HCT116 (cell line): ENCODE measurements around the gene EIF4EBP3. TPM values are rescaled to one million over a fixed set of nuclear protein-coding genes. Genes with fewer than 3 reads are reported as not detected.
"Not testable (repeated sequence)": the region's sequence is repeated elsewhere in the genome, so short reads cannot be mapped to it uniquely, and the experiment has no call there.

ENCODE experiments used
- ATAC-seq: fragments of 200-7000 bp; cut with Tn5 transposase; 2 replicates; pipeline ENCODE4 v1.9.1; 2020; ENCODE audit warnings: mild to moderate bottlenecking, moderate library complexity
- BruUV-seq: library from RNA; stranded (reverse); fragments of 400-500 nt; replicated peaks from 2 replicates; lab custom pipeline; 2021; lab: Mats Ljungman, UMichigan
- CTCF ChIA-PET: fragments of 300-600 bp; sonication (Branson Sonifier 250); formaldehyde crosslinking; loops from one replicate; lab custom pipeline; 2021; ENCODE audit warnings: antibody characterized with exemption; lab: Charles Lee
- POLR2A ChIA-PET: fragments of 300-600, 350-600 bp; sonication (Branson Sonifier 250); formaldehyde crosslinking; loops from one replicate; lab custom pipeline; 2021; ENCODE audit warnings: antibody characterized with exemption; lab: Charles Lee
- RAD21 ChIA-PET, 2 experiments: fragments of 300-600 bp; sonication (Branson Sonifier 250); formaldehyde crosslinking; loops; one replicate each; lab custom pipeline; 2023; ENCODE audit warnings: low total read pairs in 2 of 2; ENCODE audit not compliant: uncharacterized antibody in 2 of 2, unreplicated experiment in 2 of 2, low non-redundant PET in 1 of 2; lab: Charles Lee
- DNase-seq: peaks from one replicate; pipeline ENCODE4 v3.0.0-alpha.2; 2010; ENCODE audit warnings: low read depth, low spot score
- H2AFZ ChIP-seq: fragments of 200-600 bp; shearing (Covaris generic), sonication (generic); 2 replicates; pipeline ENCODE4 v1.6.1; 2017; ENCODE audit warnings: low read depth, mixed run types, mixed read lengths, antibody characterized with exemption, low read length; ENCODE audit not compliant: poor library complexity, severe bottlenecking
- H3K27ac ChIP-seq: 2 replicates; pipeline ENCODE4 v1.5.1; 2012; ENCODE audit warnings: low read depth, low read length
- H3K27me3 ChIP-seq: fragments of 200-600 bp; sonication (generic); 2 replicates; pipeline ENCODE4 v1.6.1; 2016; ENCODE audit warnings: mixed run types, low read length, mixed read lengths; ENCODE audit not compliant: insufficient read depth
- H3K36me3 ChIP-seq, 2 experiments: fragments of 200-500 bp in 1 of 2; fragments of 200-600 bp in 1 of 2; sonication (Bioruptor generic) in 1 of 2; sonication (generic) in 1 of 2; 2 replicates each; pipeline versions ENCODE4 v1.5.1 to v1.6.1; 2014 to 2016; ENCODE audit warnings: low read length in 2 of 2, inconsistent platforms in 1 of 2, mixed read lengths in 1 of 2, mixed run types in 1 of 2; ENCODE audit not compliant: insufficient read depth in 2 of 2, control insufficient read depth in 1 of 2
- H3K4me1 ChIP-seq, 2 experiments: fragments of 200-600 bp in 1 of 2; sonication (generic) in 1 of 2; 2 replicates each; pipeline versions ENCODE4 v1.5.1 to v1.6.1; 2012 to 2017; ENCODE audit warnings: low read length in 2 of 2, inconsistent platforms in 1 of 2, mild to moderate bottlenecking in 1 of 2, mixed read lengths in 1 of 2, mixed run types in 1 of 2, moderate library complexity in 1 of 2; ENCODE audit not compliant: insufficient read depth in 2 of 2, control insufficient read depth in 1 of 2
- H3K4me2 ChIP-seq: fragments of 200-600 bp; sonication (generic); 2 replicates; pipeline ENCODE4 v1.6.1; 2017; ENCODE audit warnings: mixed run types, low read length, mixed read lengths
- H3K4me3 ChIP-seq, 2 experiments: fragments of 200-600 bp in 1 of 2; sonication (generic) in 1 of 2; replicated peaks in 1 of 2; 2 replicates each; pipeline ENCODE4 v1.5.1; 2011 to 2016; ENCODE audit warnings: low read length in 2 of 2, control low read depth in 1 of 2, low read depth in 1 of 2, mild to moderate bottlenecking in 1 of 2, mixed read lengths in 1 of 2, mixed run types in 1 of 2
- H3K79me2 ChIP-seq: fragments of 200-600 bp; sonication (generic); 2 replicates; pipeline ENCODE4 v1.6.1; 2017; ENCODE audit warnings: mild to moderate bottlenecking, mixed run types, low read length, moderate library complexity, mixed read lengths; ENCODE audit not compliant: insufficient read depth
- H3K9ac ChIP-seq: fragments of 200-600 bp; sonication (generic); 2 replicates; pipeline ENCODE4 v1.6.1; 2016; ENCODE audit warnings: low read length, mixed read lengths
- H3K9me2 ChIP-seq: fragments of 200-600 bp; sonication (generic), shearing (Covaris generic); 2 replicates; pipeline ENCODE4 v1.6.1; 2017; ENCODE audit warnings: mixed run types, mild to moderate bottlenecking, moderate library complexity; ENCODE audit not compliant: insufficient read depth
- H3K9me3 ChIP-seq, 2 experiments: fragments of 200-500 bp in 1 of 2; fragments of 200-600 bp in 1 of 2; sonication (Bioruptor generic) in 1 of 2; sonication (generic) in 1 of 2; 2 replicates each; pipeline ENCODE4 v1.6.1; 2014 to 2017; ENCODE audit warnings: low read length in 2 of 2, mixed read lengths in 2 of 2, inconsistent platforms in 1 of 2, low read depth in 1 of 2, mild to moderate bottlenecking in 1 of 2, mixed run types in 1 of 2, moderate library complexity in 1 of 2; ENCODE audit not compliant: control insufficient read depth in 1 of 2, insufficient read depth in 1 of 2
- H4K20me1 ChIP-seq: fragments of 200-600 bp; sonication (generic), shearing (Covaris generic); 2 replicates; pipeline ENCODE4 v1.6.1; 2017; ENCODE audit warnings: mixed run types, mild to moderate bottlenecking, moderate library complexity; ENCODE audit not compliant: insufficient read depth
- CEBPB ChIP-seq: IDR thresholded peaks from 2 replicates; pipeline ENCODE4 v1.6.1; 2012; ENCODE audit warnings: low read depth
- EGR1 ChIP-seq: IDR thresholded peaks from 2 replicates; pipeline ENCODE4 v1.6.1; 2012; ENCODE audit warnings: low read depth
- ELF1 ChIP-seq: IDR thresholded peaks from 2 replicates; pipeline ENCODE4 v1.6.1; 2012; ENCODE audit warnings: low read depth, borderline replicate concordance
- EZH2 ChIP-seq: fragments of 200-600 bp; sonication (generic); IDR thresholded peaks from 2 replicates; pipeline ENCODE4 v1.6.1; 2017; ENCODE audit warnings: antibody characterized with exemption, mixed run types
- JUND ChIP-seq: IDR thresholded peaks from 2 replicates; pipeline ENCODE4 v1.6.1; 2012
- POLR2A ChIP-seq: IDR thresholded peaks from 2 replicates; pipeline ENCODE4 v1.7.0; 2011; ENCODE audit warnings: borderline replicate concordance; ENCODE audit not compliant: insufficient read depth, insufficient read length; ENCODE audit errors: extremely low read depth
- SIN3A ChIP-seq: IDR thresholded peaks from 2 replicates; pipeline ENCODE4 v1.6.1; 2012; ENCODE audit warnings: low read depth
- YY1 ChIP-seq: IDR thresholded peaks from 2 replicates; pipeline ENCODE4 v1.6.1; 2011; ENCODE audit warnings: low read length, low read depth, moderate library complexity, mild to moderate bottlenecking; ENCODE audit not compliant: insufficient replicate concordance; ENCODE audit errors: extremely low read depth
- intact Hi-C: fragments of 100-400 bp; cut with micrococcal nuclease; formaldehyde crosslinking; loops from 2 replicates; pipeline ENCODE4 v1.10.0; 2022
- total RNA-seq: library from RNA; stranded (reverse); gene quantifications from one replicate; pipeline ENCODE4 v1.2.1, GENCODE V29; 2021; ENCODE audit not compliant: unreplicated experiment

EIF4EBP3 gene
- total RNA-seq, 1 experiment from 2014 or later = 6.0 TPM

DNA sequence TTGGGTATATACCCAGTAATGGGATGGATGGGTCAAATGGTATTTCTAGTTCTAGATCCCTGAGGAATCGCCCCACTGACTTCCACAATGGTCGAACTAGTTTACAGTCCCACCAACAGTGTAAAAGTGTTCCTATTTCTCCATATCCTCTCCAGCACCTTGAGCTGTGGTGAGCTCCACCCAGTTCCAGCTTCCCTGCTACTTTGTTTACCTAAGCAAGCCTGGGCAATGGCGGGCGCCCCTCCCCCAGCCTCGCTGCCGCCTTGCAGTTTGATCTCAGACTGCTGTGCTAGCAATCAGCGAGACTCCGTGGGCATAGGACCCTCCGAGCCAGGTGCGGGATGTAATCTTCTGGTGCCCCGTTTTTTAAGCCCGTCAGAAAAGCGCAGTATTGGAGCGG is 45.6 kb downstream of the EIF4EBP3 start:
- H3K79me2 ChIP-seq, H4K20me1 ChIP-seq, H3K36me3 ChIP-seq, BruUV-seq, H3K4me1 ChIP-seq, CTCF ChIA-PET, RAD21 ChIA-PET, H3K27me3 ChIP-seq, ATAC-seq, H3K9ac ChIP-seq, intact Hi-C loops, POLR2A ChIA-PET, H3K4me2 ChIP-seq, H3K27ac ChIP-seq, H3K9me2 ChIP-seq, DNase-seq, H3K4me3 ChIP-seq, H2AFZ ChIP-seq, H3K9me3 ChIP-seq: not testable (repeated sequence)

DNA sequence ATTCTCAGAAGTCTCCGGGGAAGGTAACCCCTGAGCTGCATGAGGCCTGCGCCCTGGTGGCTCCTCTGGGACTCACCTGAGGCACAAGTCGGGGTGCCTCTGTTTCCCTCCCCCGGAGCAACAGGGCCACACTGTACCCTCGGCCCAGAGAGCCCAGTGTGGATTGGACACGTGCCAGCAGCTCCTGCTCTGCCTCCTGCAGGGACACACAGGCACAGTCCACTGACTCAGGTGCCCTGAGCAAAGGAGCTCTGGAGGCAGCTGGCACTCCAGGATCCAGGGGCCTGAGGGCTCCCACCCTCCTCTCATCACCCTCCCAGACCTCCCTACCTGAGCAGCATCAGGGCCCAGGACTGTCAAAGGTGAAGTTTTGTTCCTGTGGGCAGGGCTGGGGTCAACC is 46.7 kb downstream of the EIF4EBP3 start:
- POLR2A ChIA-PET = no interaction called here
- Histone ChIP-seq H4K20me1 (no peaks in the 10 kb centered on the region), H3K9me2 (no peaks in the 10 kb centered on the region), H3K4me2 (no peak overlapping the region), H3K9ac (no peak overlapping the region), H3K36me3 (no peaks in the 10 kb centered on the region), H3K79me2 (no peaks in the 10 kb centered on the region), H3K27me3 (no peaks in the 10 kb centered on the region), H2AFZ (no peak overlapping the region), H3K27ac (no peak overlapping the region), H3K4me3 (no peak overlapping the region), H3K9me3 (no peaks in the 10 kb centered on the region)
- RAD21 ChIA-PET = no interaction called here
- CTCF ChIA-PET = no interaction called here
- intact Hi-C loops = no loop called here
- ATAC-seq (peak; percentile 38; the same call in 1 of the 2 replicates), DNase-seq (no peak)
- BruUV-seq = no TSS peak
- TF ChIP-seq EGR1 (no peak), JUND (no peak), ELF1 (no peak), EZH2 (no peak), POLR2A (no peak), CEBPB (no peak), SIN3A (no peak), YY1 (no peak)
- TF ChIP-seq, all 23 proteins: peak for 0
- no peaks in the 10 kb centered on the region; a peak in 1 of 4 replicates for H3K4me1 ChIP-seq
